OCI-LY7 (cell line): ENCODE data around the gene UNG. TPM values are rescaled to one million over a fixed set of nuclear protein-coding genes. Genes with fewer than 3 reads are reported as not detected.

Source experiments
- BruUV-seq: library from RNA; stranded (reverse); fragments of 400-500 nt; replicated peaks from 2 replicates; lab custom pipeline; 2021; lab: Mats Ljungman, UMichigan
- CTCF ChIA-PET: fragments of 300-600 bp; sonication (Branson Sonifier 250); formaldehyde crosslinking; loops from one replicate; lab custom pipeline; 2022; ENCODE audit warnings: antibody characterized with exemption; ENCODE audit not compliant: unreplicated experiment; lab: Charles Lee
- POLR2A ChIA-PET: fragments of 300-600 bp; sonication (Branson Sonifier 250); formaldehyde crosslinking; loops from one replicate; lab custom pipeline; 2022; ENCODE audit warnings: antibody characterized with exemption; lab: Charles Lee
- DNase-seq: peaks from one replicate; pipeline ENCODE4 v3.0.0-alpha.2; 2015; ENCODE audit warnings: low spot score
- H2AFZ ChIP-seq: fragments of 200-600 bp; sonication (generic), shearing (Covaris generic); 2 replicates; pipeline ENCODE4 v1.6.1; 2014; ENCODE audit warnings: mild to moderate bottlenecking, antibody characterized with exemption, low read length, moderate library complexity
- H3K27ac ChIP-seq: fragments of 200-600 bp; sonication (generic); 2 replicates; pipeline ENCODE4 v1.5.1; 2014; ENCODE audit warnings: mixed run types, low read depth, mild to moderate bottlenecking, moderate library complexity, low read length, inconsistent platforms; ENCODE audit not compliant: poor library complexity, severe bottlenecking
- H3K36me3 ChIP-seq: fragments of 200-600 bp; sonication (generic); 2 replicates; pipeline ENCODE4 v1.6.1; 2014; ENCODE audit warnings: mild to moderate bottlenecking, antibody characterized with exemption, low read length, moderate library complexity, mixed read lengths; ENCODE audit not compliant: insufficient read depth
- H3K4me1 ChIP-seq: fragments of 200-600 bp; sonication (generic); 2 replicates; pipeline ENCODE4 v1.5.1; 2014; ENCODE audit warnings: mild to moderate bottlenecking, low read length; ENCODE audit not compliant: insufficient read depth, poor library complexity, severe bottlenecking
- H3K4me2 ChIP-seq: fragments of 200-600 bp; sonication (generic); 2 replicates; pipeline ENCODE4 v1.6.1; 2014; ENCODE audit warnings: mild to moderate bottlenecking, low read length
- H3K4me3 ChIP-seq: fragments of 200-600 bp; sonication (generic); 2 replicates; pipeline ENCODE4 v1.5.1; 2014; ENCODE audit warnings: mild to moderate bottlenecking, low read depth, low read length; ENCODE audit not compliant: poor library complexity, severe bottlenecking
- H3K79me2 ChIP-seq: fragments of 200-600 bp; sonication (generic); 2 replicates; pipeline ENCODE4 v1.6.1; 2016; ENCODE audit warnings: low read depth, mild to moderate bottlenecking, low read length, moderate library complexity, mixed read lengths; ENCODE audit not compliant: insufficient read depth
- H3K9me2 ChIP-seq: fragments of 200-600 bp; sonication (generic); 2 replicates; pipeline ENCODE4 v1.6.1; 2016; ENCODE audit warnings: mild to moderate bottlenecking, low read length, mixed read lengths; ENCODE audit not compliant: insufficient read depth
- H3K9me3 ChIP-seq: fragments of 200-600 bp; sonication (generic); 2 replicates; pipeline ENCODE4 v1.6.1; 2014; ENCODE audit warnings: mild to moderate bottlenecking, mixed run types, low read length, mixed read lengths
- H4K20me1 ChIP-seq: fragments of 200-600 bp; sonication (generic); 2 replicates; pipeline ENCODE4 v1.6.1; 2014; ENCODE audit warnings: mild to moderate bottlenecking, antibody characterized with exemption, low read length, moderate library complexity, mixed read lengths; ENCODE audit not compliant: insufficient read depth
- EZH2phosphoT487 ChIP-seq: fragments of 200-600 bp; sonication (generic); IDR thresholded peaks from 2 replicates; pipeline ENCODE4 v1.6.1; 2018; ENCODE audit warnings: low read depth, borderline replicate concordance, mild to moderate bottlenecking, mixed run types, antibody characterized with exemption, low read length, moderate library complexity, mixed read lengths
- intact Hi-C: fragments of 100-400 bp; cut with micrococcal nuclease; formaldehyde crosslinking; loops from one replicate; pipeline ENCODE4 v1.10.0; 2022; ENCODE audit not compliant: unreplicated experiment
- total RNA-seq, 2 experiments: library from RNA; depleted of rRNA in 1 of 2; stranded (reverse); fragments of >200 nt in 1 of 2; shearing (Covaris generic) in 1 of 2; gene quantifications; 2 replicates each; pipeline ENCODE4 v1.2.3, GENCODE V29; 2014 to 2022
- TF ChIP-seq, protein P1 (sequence below): fragments of 200-600 bp; sonication (generic); conservative IDR thresholded peaks from 2 replicates; pipeline ENCODE4 v1.5.1; 2014; ENCODE audit warnings: mild to moderate bottlenecking, antibody characterized with exemption, low read length, moderate library complexity, mixed read lengths

Gene UNG
- total RNA-seq, 2 experiments from 2014 or later = 60.6 to 84.1 TPM

DNA sequence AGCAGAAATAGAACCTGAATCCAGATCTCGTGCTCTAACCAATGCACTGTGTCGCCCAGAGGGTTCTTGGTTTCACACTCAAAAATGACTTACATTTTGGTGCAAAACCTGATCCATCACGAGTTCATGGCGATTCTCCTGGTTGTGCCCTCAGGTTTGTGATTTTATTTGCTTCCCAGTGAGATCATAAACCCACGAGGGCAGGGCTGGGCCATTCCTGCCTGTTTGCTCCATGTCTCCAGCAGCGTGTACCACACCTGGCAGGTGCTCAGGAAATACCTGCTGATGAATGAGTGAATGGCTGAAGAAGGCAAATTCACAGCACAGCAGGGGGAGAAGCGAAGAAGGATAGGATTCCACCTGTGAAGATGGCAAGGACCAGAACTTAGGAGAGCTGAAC, 28.4 kb downstream of the UNG start:
- H3K36me3 ChIP-seq = no peaks in the 10 kb centered on the region
- no TSS peak for BruUV-seq
- CTCF ChIA-PET = no interaction called here
- TF ChIP-seq EZH2phosphoT487 = no peak
- TF ChIP-seq, protein P1, sequence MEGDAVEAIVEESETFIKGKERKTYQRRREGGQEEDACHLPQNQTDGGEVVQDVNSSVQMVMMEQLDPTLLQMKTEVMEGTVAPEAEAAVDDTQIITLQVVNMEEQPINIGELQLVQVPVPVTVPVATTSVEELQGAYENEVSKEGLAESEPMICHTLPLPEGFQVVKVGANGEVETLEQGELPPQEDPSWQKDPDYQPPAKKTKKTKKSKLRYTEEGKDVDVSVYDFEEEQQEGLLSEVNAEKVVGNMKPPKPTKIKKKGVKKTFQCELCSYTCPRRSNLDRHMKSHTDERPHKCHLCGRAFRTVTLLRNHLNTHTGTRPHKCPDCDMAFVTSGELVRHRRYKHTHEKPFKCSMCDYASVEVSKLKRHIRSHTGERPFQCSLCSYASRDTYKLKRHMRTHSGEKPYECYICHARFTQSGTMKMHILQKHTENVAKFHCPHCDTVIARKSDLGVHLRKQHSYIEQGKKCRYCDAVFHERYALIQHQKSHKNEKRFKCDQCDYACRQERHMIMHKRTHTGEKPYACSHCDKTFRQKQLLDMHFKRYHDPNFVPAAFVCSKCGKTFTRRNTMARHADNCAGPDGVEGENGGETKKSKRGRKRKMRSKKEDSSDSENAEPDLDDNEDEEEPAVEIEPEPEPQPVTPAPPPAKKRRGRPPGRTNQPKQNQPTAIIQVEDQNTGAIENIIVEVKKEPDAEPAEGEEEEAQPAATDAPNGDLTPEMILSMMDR = no peak
- H3K79me2 ChIP-seq = no peaks in the 10 kb centered on the region
- H3K27ac ChIP-seq = no peak overlapping the region
- intact Hi-C loops = no loop called here
- H3K4me3 ChIP-seq = no peak overlapping the region
- no peak overlapping the region for H2AFZ ChIP-seq
- POLR2A ChIA-PET = interaction anchor here (0.8 to 1.4 kb wide), 4 partner anchors 10 to 21 kb away, joined by 3 to 6 read pairs (median 4); partner anchors contain the start of gene ACACB
- H4K20me1 ChIP-seq = no peaks in the 10 kb centered on the region
- DNase-seq = no peak
- H3K4me1 ChIP-seq = peaks cover 65% of the 10 kb centered on the region
- H3K9me3 ChIP-seq = no peaks in the 10 kb centered on the region
- no peaks in the 10 kb centered on the region for H3K9me2 ChIP-seq
- 0 out of 2 replicates have a peak overlapping the region, but pooled peaks have one; percentile 1 for H3K4me2 ChIP-seq

DNA sequence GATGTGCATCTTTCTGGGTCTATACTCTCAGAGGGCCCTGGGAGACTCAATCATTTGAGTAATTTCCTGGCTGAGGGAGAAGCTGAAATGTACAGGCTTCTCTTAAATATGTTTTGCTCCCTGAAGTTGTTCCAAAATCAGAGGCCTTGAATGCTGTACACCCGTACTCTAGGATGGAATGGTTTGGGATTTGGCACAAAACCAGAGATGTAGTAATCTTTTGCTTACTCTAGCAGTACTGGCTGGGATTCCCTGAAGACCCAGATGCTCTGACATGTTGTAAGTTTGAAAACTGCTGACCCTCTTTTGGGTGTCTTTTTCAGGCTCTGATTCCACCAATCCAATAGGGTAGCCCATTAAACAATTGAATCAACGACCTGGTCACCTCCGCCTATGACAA, 29.4 kb downstream of the UNG start:
- H3K4me1 ChIP-seq = peaks cover 68% of the 10 kb centered on the region
- H3K79me2 ChIP-seq = no peaks in the 10 kb centered on the region
- no peak overlapping the region for H3K27ac ChIP-seq
- no peaks in the 10 kb centered on the region for H4K20me1 ChIP-seq
- ChIA-PET POLR2A (interaction anchor here (0.6 to 1.9 kb wide), 5 partner anchors 9 to 28 kb away, joined by 3 to 7 read pairs (median 4); partner anchors contain the start of gene ACACB), CTCF (no interaction called here)
- H3K4me3 ChIP-seq = no peak overlapping the region
- no TSS peak for BruUV-seq
- no peaks in the 10 kb centered on the region for H3K9me2 ChIP-seq
- no peak for DNase-seq
- H3K36me3 ChIP-seq = no peaks in the 10 kb centered on the region
- no peak overlapping the region for H3K4me2 ChIP-seq
- TF ChIP-seq EZH2phosphoT487 = no peak
- TF ChIP-seq, protein P1 = no peak
- H3K9me3 ChIP-seq = no peaks in the 10 kb centered on the region
- no peak overlapping the region for H2AFZ ChIP-seq
- intact Hi-C loops = no loop called here

DNA sequence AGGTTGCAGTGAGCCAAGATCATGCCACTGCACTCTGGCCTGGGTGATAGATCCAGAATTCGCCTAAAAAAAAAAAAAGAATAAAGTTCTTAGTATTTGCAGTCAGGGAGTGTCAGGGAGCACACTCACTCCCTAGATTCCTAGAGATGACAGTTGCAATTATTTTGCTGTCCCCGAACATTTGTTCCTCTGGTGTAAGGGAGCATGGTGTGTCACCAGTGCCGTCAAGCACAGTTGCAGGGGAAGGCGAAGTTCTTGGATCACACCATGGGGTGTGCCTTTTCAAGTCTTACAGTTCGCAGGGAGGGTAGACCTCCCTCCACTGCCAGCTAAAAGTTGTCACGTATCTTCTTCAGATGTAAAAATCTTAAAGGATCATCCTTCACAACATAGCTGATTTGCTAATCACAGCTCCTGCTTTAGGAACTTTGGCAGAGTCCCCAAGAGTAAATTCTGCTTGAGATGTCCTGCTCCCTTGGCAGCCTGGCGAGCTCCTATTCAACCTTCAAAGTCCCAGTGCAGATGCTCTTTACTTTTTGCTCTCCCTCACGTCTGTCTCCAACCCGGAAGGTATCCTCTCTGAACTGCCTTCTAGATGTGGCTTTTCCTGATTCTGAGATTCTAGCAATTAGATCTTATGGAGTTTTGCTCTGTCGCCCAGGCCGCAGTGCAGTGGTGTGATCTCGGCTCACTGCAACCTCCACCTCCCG, 30.3 kb downstream of the UNG start:
- CTCF ChIA-PET = no interaction called here
- H3K79me2 ChIP-seq = no peaks in the 10 kb centered on the region
- no peak overlapping the region for H3K27ac ChIP-seq
- no TSS peak for BruUV-seq
- no peaks in the 10 kb centered on the region for H4K20me1 ChIP-seq
- H3K4me3 ChIP-seq = no peak overlapping the region
- no peaks in the 10 kb centered on the region for H3K36me3 ChIP-seq
- no peaks in the 10 kb centered on the region for H3K9me2 ChIP-seq
- POLR2A ChIA-PET = interaction anchor here (0.6 to 1.9 kb wide), 4 partner anchors 11 to 1816 kb away, joined by 3 to 5 read pairs (median 3); partner anchors contain the start of gene ACACB
- intact Hi-C loops = no loop called here
- H2AFZ ChIP-seq = no peak overlapping the region
- no peak for DNase-seq
- no peak for TF ChIP-seq EZH2phosphoT487
- TF ChIP-seq, protein P1 = no peak
- H3K9me3 ChIP-seq = no peaks in the 10 kb centered on the region
- H3K4me2 ChIP-seq = no peak overlapping the region
- peaks cover 67% of the 10 kb centered on the region for H3K4me1 ChIP-seq
